SK-N-SH (cell line): ENCODE measurements around the gene MIF. TPM values are rescaled to one million over a fixed set of nuclear protein-coding genes. Genes with fewer than 3 reads are reported as not detected.

ENCODE experiments used
- CTCF ChIA-PET: fragments of 300-600, 350-600 bp; formaldehyde crosslinking; extraction: SDS; loops from one replicate; lab custom pipeline; 2021; lab: Yijun Ruan, JAX
- POLR2A ChIA-PET: fragments of 350-600 bp; sonication (Branson Sonifier 250); formaldehyde crosslinking; extraction: SDS; loops from one replicate; lab custom pipeline; 2020; ENCODE audit warnings: antibody characterized with exemption, inconsistent platforms; lab: Yijun Ruan, JAX
- DNase-seq: peaks from one replicate; pipeline ENCODE4 v3.0.0; 2012
- H2AFZ ChIP-seq: fragments of 200-600 bp; sonication (generic); 2 replicates; pipeline ENCODE4 v1.8.1; 2016; ENCODE audit warnings: antibody characterized with exemption, mild to moderate bottlenecking, low read depth
- H3F3A ChIP-seq: fragments of 200-600 bp; sonication (generic); replicated peaks from 2 replicates; pipeline ENCODE3; 2016; ENCODE audit warnings: antibody characterized with exemption, mild to moderate bottlenecking; ENCODE audit not compliant: insufficient read depth
- H3K27ac ChIP-seq, 2 experiments: fragments of 200-500 bp in 1 of 2; fragments of 200-600 bp in 1 of 2; sonication (Bioruptor generic) in 1 of 2; sonication (generic), shearing (Covaris generic) in 1 of 2; 2 replicates each; pipeline versions ENCODE4 v1.5.1 to v1.6.1; 2014 to 2016; ENCODE audit warnings: low read depth in 2 of 2, inconsistent platforms in 1 of 2, low read length in 1 of 2, mild to moderate bottlenecking in 1 of 2, mixed read lengths in 1 of 2
- H3K27me3 ChIP-seq: fragments of 200-600 bp; sonication (generic), shearing (Covaris generic); 2 replicates; pipeline ENCODE4 v1.6.1; 2016; ENCODE audit warnings: mixed run types; ENCODE audit not compliant: insufficient read depth
- H3K36me3 ChIP-seq, 2 experiments: fragments of 200-500 bp in 1 of 2; fragments of 200-600 bp in 1 of 2; sonication (Bioruptor generic) in 1 of 2; sonication (generic) in 1 of 2; replicated peaks in 1 of 2; 2 replicates each; pipeline versions ENCODE3 to v1.5.1; 2014 to 2016; ENCODE audit warnings: low read length in 1 of 2, mild to moderate bottlenecking in 1 of 2; ENCODE audit not compliant: insufficient read depth in 2 of 2, control insufficient read depth in 1 of 2
- H3K4me1 ChIP-seq, 2 experiments: fragments of 200-500 bp in 1 of 2; fragments of 200-600 bp in 1 of 2; sonication (Bioruptor generic) in 1 of 2; sonication (generic), shearing (Covaris generic) in 1 of 2; 2 replicates each; pipeline versions ENCODE4 v1.5.1 to v1.6.1; 2014 to 2016; ENCODE audit warnings: low read depth in 1 of 2, low read length in 1 of 2, mixed run types in 1 of 2; ENCODE audit not compliant: insufficient read depth in 2 of 2, control insufficient read depth in 1 of 2
- H3K4me2 ChIP-seq: fragments of 200-600 bp; sonication (generic), shearing (Covaris generic); 2 replicates; pipeline ENCODE4 v1.6.1; 2017; ENCODE audit warnings: mixed run types
- H3K4me3 ChIP-seq, 2 experiments: fragments of 200-500 bp in 1 of 2; fragments of 200-600 bp in 1 of 2; sonication (Bioruptor generic) in 1 of 2; sonication (generic), shearing (Covaris generic) in 1 of 2; 2 replicates each; pipeline versions ENCODE4 v1.5.1 to v1.8.1; 2014 to 2016; ENCODE audit warnings: low read depth in 2 of 2, inconsistent platforms in 1 of 2, low read length in 1 of 2, mild to moderate bottlenecking in 1 of 2, mixed read lengths in 1 of 2, moderate library complexity in 1 of 2
- H3K79me2 ChIP-seq: fragments of 200-600 bp; sonication (generic); 2 replicates; pipeline ENCODE4 v1.8.1; 2017; ENCODE audit warnings: mild to moderate bottlenecking; ENCODE audit not compliant: insufficient read depth
- H3K9ac ChIP-seq: fragments of 200-600 bp; sonication (generic); 2 replicates; pipeline ENCODE4 v1.6.1; 2017; ENCODE audit warnings: mixed run types
- H3K9me2 ChIP-seq: fragments of 200-600 bp; sonication (generic); 2 replicates; pipeline ENCODE4 v1.6.1; 2017; ENCODE audit warnings: mixed run types
- H3K9me3 ChIP-seq: fragments of 200-600 bp; sonication (generic); 2 replicates; pipeline ENCODE4 v1.6.1; 2017; ENCODE audit warnings: mixed run types, mild to moderate bottlenecking, moderate library complexity
- H4K20me1 ChIP-seq: fragments of 200-600 bp; sonication (generic); 2 replicates; pipeline ENCODE4 v1.6.1; 2017; ENCODE audit warnings: mild to moderate bottlenecking, mixed run types; ENCODE audit not compliant: insufficient read depth
- EZH2phosphoT487 ChIP-seq: fragments of 200-600 bp; sonication (generic); IDR thresholded peaks from 2 replicates; pipeline ENCODE4 v1.6.1; 2017; ENCODE audit warnings: low read depth, mixed run types, mild to moderate bottlenecking, antibody characterized with exemption, moderate library complexity, borderline replicate concordance
- FOXM1 ChIP-seq: IDR thresholded peaks from 2 replicates; pipeline ENCODE4 v1.4.0; 2012; ENCODE audit warnings: low read depth, mild to moderate bottlenecking
- GATA2 ChIP-seq: sonication (generic); formaldehyde crosslinking; IDR thresholded peaks from 2 replicates; pipeline ENCODE4 v1.5.0; 2020; ENCODE audit warnings: mild to moderate bottlenecking, missing genetic modification reagents
- MAX ChIP-seq: IDR thresholded peaks from 2 replicates; pipeline ENCODE4 v1.4.0; 2012; ENCODE audit warnings: low read depth
- MEF2A ChIP-seq: IDR thresholded peaks from 2 replicates; pipeline ENCODE4 v1.4.0; 2012; ENCODE audit warnings: low read depth, borderline replicate concordance
- MXI1 ChIP-seq: IDR thresholded peaks from 2 replicates; pipeline ENCODE4 v1.6.1; 2012; ENCODE audit warnings: mild to moderate bottlenecking, low read depth, low read length, improper control_type of control experiment
- RAD21 ChIP-seq: IDR thresholded peaks from 2 replicates; pipeline ENCODE4 v1.6.1; 2012; ENCODE audit warnings: mild to moderate bottlenecking, low read length
- RFX5 ChIP-seq: IDR thresholded peaks from 2 replicates; pipeline ENCODE4 v1.6.1; 2012; ENCODE audit warnings: mild to moderate bottlenecking, improper control_type of control experiment, low read length
- RXRA ChIP-seq: IDR thresholded peaks from 2 replicates; pipeline ENCODE4 v1.4.0; 2012; ENCODE audit warnings: low read depth, mild to moderate bottlenecking, borderline replicate concordance
- SIN3A ChIP-seq: IDR thresholded peaks from 2 replicates; pipeline ENCODE4 v1.6.1; 2012; ENCODE audit warnings: low read depth, mild to moderate bottlenecking, low read length, moderate library complexity, borderline replicate concordance
- SMC3 ChIP-seq: IDR thresholded peaks from 2 replicates; pipeline ENCODE4 v1.6.1; 2012; ENCODE audit warnings: low read depth, low read length, improper control_type of control experiment
- TAF1 ChIP-seq: IDR thresholded peaks from 2 replicates; pipeline ENCODE4 v1.6.1; 2012; ENCODE audit warnings: low read depth, mild to moderate bottlenecking, low read length, moderate library complexity, borderline replicate concordance
- TCF12 ChIP-seq: IDR thresholded peaks from 2 replicates; pipeline ENCODE4 v1.4.0; 2012
- USF1 ChIP-seq: IDR thresholded peaks from 2 replicates; pipeline ENCODE4 v1.4.0; 2012; ENCODE audit warnings: low read depth, borderline replicate concordance
- YY1 ChIP-seq: IDR thresholded peaks from 2 replicates; pipeline ENCODE4 v1.4.0; 2012; ENCODE audit warnings: low read depth, mild to moderate bottlenecking
- WGBS: methylation state at CpG from one replicate; pipeline ENCODE4 v1.1.6; 2017; ENCODE audit warnings: low lambda C conversion rate; 5-methylcytosine and 5-hydroxymethylcytosine counted together
- polyA plus RNA-seq, 3 experiments: library from polyadenylated mRNA; depleted of rRNA; stranded (reverse); fragments of >200 nt; gene quantifications; 2 replicates each; pipeline ENCODE4 v1.2.3, GENCODE V29; 2012
- TF ChIP-seq, protein P1 (sequence below): IDR thresholded peaks from 2 replicates; pipeline ENCODE4; 2012

MIF gene
- polyA plus RNA-seq, 1 of the 3 experiments (the other 2 are of a cell fraction) = 565 TPM

GRCh38 chr22:23901600-23901999 lies 7.4 kb downstream of the MIF start:
- H3K9me2 ChIP-seq = no peaks in the 10 kb centered on the region
- H3K9ac ChIP-seq = no peak overlapping the region
- 80% methylated on average over 4 of the region's 4 CpGs for WGBS
- H2AFZ ChIP-seq = no peak overlapping the region
- no peak overlapping the region for H3K4me3 ChIP-seq
- no peaks in the 10 kb centered on the region for H3K27me3 ChIP-seq
- peaks cover 10 to 11% of the 10 kb centered on the region in 2 experiments for H3K36me3 ChIP-seq
- no peaks in the 10 kb centered on the region for H3K9me3 ChIP-seq
- TF ChIP-seq TAF1 (no peak), SMC3 (no peak), MEF2A (no peak), RFX5 (no peak), YY1 (no peak), RXRA (no peak), MXI1 (no peak), EZH2phosphoT487 (no peak), TCF12 (no peak), RAD21 (no peak), GATA2 (no peak), MAX (no peak), FOXM1 (no peak), SIN3A (no peak)
- TF ChIP-seq, protein P1, sequence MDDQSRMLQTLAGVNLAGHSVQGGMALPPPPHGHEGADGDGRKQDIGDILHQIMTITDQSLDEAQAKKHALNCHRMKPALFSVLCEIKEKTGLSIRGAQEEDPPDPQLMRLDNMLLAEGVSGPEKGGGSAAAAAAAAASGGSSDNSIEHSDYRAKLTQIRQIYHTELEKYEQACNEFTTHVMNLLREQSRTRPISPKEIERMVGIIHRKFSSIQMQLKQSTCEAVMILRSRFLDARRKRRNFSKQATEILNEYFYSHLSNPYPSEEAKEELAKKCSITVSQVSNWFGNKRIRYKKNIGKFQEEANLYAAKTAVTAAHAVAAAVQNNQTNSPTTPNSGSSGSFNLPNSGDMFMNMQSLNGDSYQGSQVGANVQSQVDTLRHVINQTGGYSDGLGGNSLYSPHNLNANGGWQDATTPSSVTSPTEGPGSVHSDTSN = no peak
- H3K27ac ChIP-seq = no peak overlapping the region
- CTCF ChIA-PET = interaction anchor here (2.1 kb wide), 1 partner anchor 11 kb away, joined by 6 read pairs; no protein-coding TSS in a partner anchor
- peaks cover 0 to 15% of the 10 kb centered on the region in 2 experiments; a peak in 1 of 4 replicates for H3K4me1 ChIP-seq
- no peaks in the 10 kb centered on the region for H3F3A ChIP-seq
- no peak overlapping the region for H3K4me2 ChIP-seq
- DNase-seq = no peak
- no peaks in the 10 kb centered on the region for H4K20me1 ChIP-seq
- H3K79me2 ChIP-seq = peaks cover 5% of the 10 kb centered on the region; the same call in 1 of the 2 replicates
- POLR2A ChIA-PET = no interaction called here

GRCh38 chr22:23903328-23903971 lies 9.3 kb downstream of the MIF start:
- 82% methylated on average over 8 of the region's 8 CpGs for WGBS
- DNase-seq = no peak
- Histone ChIP-seq H3K9me2 (no peaks in the 10 kb centered on the region), H3K9me3 (no peaks in the 10 kb centered on the region), H3K36me3 (peaks cover 0 to 3% of the 10 kb centered on the region in 2 experiments), H3K4me3 (no peak overlapping the region), H3F3A (no peaks in the 10 kb centered on the region), H3K27me3 (no peaks in the 10 kb centered on the region), H3K4me1 (peaks cover 0 to 4% of the 10 kb centered on the region in 2 experiments; a peak in 1 of 4 replicates), H3K27ac (no peak overlapping the region), H2AFZ (no peak overlapping the region), H4K20me1 (no peaks in the 10 kb centered on the region), H3K79me2 (no peaks in the 10 kb centered on the region), H3K4me2 (no peak overlapping the region), H3K9ac (no peak overlapping the region)
- no peak for TF ChIP-seq USF1
- ChIA-PET CTCF (interaction anchor here (0.9 to 2.1 kb wide), 5 partner anchors 9 to 54 kb away, joined by 3 to 10 read pairs (median 3); partner anchors contain the start of genes MIF and SLC2A11), POLR2A (interaction anchor here (0.6 to 1.2 kb wide), 2 partner anchors 10 to 19 kb away, joined by 3 to 6 read pairs; no protein-coding TSS in a partner anchor)
